A549 (cell line): ENCODE measurements around the gene ROPN1B.
"Not testable (repeated sequence)": the region's sequence is repeated elsewhere in the genome, so short reads cannot be mapped to it uniquely, and the experiment has no call there.

Source experiments
- EP300 ChIP-seq, 2 experiments: fragments of >200 bp; sonication (Bioruptor Twin); formaldehyde crosslinking; IDR thresholded peaks; 2 replicates in 1 of 2; 3 replicates in 1 of 2; pipeline ENCODE4 v1.6.1; 2016 to 2017
- HDAC2 ChIP-seq: fragments of 200-600 bp; sonication (generic); IDR thresholded peaks from 2 replicates; pipeline ENCODE4 v1.6.1; 2016
- HEYL ChIP-seq: fragments of 250-450 bp; sonication (Bioruptor Pico); IDR thresholded peaks from 2 replicates; pipeline ENCODE4 v1.8.0; 2021; ENCODE audit warnings: mild to moderate bottlenecking, moderate library complexity
- MYC ChIP-seq: IDR thresholded peaks from 2 replicates; pipeline ENCODE4 v1.6.1; 2012; ENCODE audit warnings: mild to moderate bottlenecking, inconsistent platforms, low read length, improper control_type of control experiment, borderline replicate concordance
- POLR2A ChIP-seq: IDR thresholded peaks from 2 replicates; pipeline ENCODE4 v1.6.1; 2012; ENCODE audit warnings: mild to moderate bottlenecking, low read length
- RCOR1 ChIP-seq: fragments of 150-350 bp; IDR thresholded peaks from 2 replicates; pipeline ENCODE4 v1.6.1; 2014; ENCODE audit warnings: antibody characterized with exemption, low read length, low read depth
- ZNF302 ChIP-seq: fragments of 250-450 bp; sonication (Bioruptor Pico); IDR thresholded peaks from 2 replicates; pipeline ENCODE4 v1.9.0; 2021; ENCODE audit warnings: inconsistent platforms, mild to moderate bottlenecking, moderate library complexity
- TF ChIP-seq, protein P1 (sequence below): fragments of >200 bp; sonication (Bioruptor Twin); formaldehyde crosslinking; IDR thresholded peaks from 3 replicates; pipeline ENCODE4 v1.5.1; 2016

DNA sequence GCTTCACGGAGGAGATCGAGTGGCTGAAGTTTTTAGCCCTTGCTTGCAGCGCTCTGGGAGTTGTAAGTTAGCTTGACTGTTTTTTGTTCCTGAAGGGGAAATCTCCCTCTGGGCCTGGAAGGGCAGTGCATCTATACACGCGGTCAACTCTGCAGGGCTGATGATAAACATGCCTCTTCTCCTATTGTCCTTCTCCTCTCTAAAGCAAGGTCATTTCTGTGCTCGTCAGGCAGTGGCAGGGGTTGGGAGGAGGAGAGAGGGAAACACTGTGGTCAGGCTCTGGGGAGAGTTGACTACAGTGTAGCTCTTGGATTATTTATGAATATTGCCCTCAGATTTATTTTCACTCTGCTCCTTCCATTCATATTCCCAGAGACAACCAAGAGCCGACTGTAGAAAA is 8.1 kb downstream of the ROPN1B start:
- TF ChIP-seq HDAC2; RCOR1; ZNF302 (CRISPR knock-in tag); EP300 (IDR thresholded peaks at IDR 0.05); POLR2A; MYC; HEYL: not testable (repeated sequence)
- TF ChIP-seq, protein P1, sequence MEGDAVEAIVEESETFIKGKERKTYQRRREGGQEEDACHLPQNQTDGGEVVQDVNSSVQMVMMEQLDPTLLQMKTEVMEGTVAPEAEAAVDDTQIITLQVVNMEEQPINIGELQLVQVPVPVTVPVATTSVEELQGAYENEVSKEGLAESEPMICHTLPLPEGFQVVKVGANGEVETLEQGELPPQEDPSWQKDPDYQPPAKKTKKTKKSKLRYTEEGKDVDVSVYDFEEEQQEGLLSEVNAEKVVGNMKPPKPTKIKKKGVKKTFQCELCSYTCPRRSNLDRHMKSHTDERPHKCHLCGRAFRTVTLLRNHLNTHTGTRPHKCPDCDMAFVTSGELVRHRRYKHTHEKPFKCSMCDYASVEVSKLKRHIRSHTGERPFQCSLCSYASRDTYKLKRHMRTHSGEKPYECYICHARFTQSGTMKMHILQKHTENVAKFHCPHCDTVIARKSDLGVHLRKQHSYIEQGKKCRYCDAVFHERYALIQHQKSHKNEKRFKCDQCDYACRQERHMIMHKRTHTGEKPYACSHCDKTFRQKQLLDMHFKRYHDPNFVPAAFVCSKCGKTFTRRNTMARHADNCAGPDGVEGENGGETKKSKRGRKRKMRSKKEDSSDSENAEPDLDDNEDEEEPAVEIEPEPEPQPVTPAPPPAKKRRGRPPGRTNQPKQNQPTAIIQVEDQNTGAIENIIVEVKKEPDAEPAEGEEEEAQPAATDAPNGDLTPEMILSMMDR: not testable (repeated sequence)
